GM23338 (cell line): ENCODE data around the gene GLIS2.

Experiments
- CREB1 ChIP-seq: fragments of 250-450 bp; sonication (Bioruptor Pico); IDR thresholded peaks from 2 replicates; pipeline ENCODE4 v1.5.0; 2020; ENCODE audit warnings: low read depth, mild to moderate bottlenecking, moderate library complexity
- EZH2 ChIP-seq: fragments of 200-600 bp; sonication (generic); IDR thresholded peaks from one replicate; pipeline ENCODE4 v1.8.0; 2017; ENCODE audit warnings: antibody characterized with exemption, mild to moderate bottlenecking, low read depth; ENCODE audit not compliant: unreplicated experiment
- EZH2phosphoT487 ChIP-seq: fragments of 200-600 bp; sonication (generic); IDR thresholded peaks from one replicate; pipeline ENCODE4 v1.8.1; 2018; ENCODE audit warnings: antibody characterized with exemption; ENCODE audit not compliant: unreplicated experiment
- NANOG ChIP-seq: IDR thresholded peaks from 2 replicates; pipeline ENCODE4 v1.6.1; 2016; ENCODE audit warnings: antibody characterized with exemption, borderline replicate concordance
- POLR2AphosphoS5 ChIP-seq: IDR thresholded peaks from 2 replicates; pipeline ENCODE4 v1.6.1; 2016; ENCODE audit warnings: antibody characterized with exemption, low read depth
- ZNF114 ChIP-seq: fragments of 250-450 bp; sonication (Bioruptor Pico); IDR thresholded peaks from 2 replicates; pipeline ENCODE4 v1.5.0; 2020; ENCODE audit warnings: mild to moderate bottlenecking, moderate library complexity
- TF ChIP-seq, protein P1 (sequence below): IDR thresholded peaks from one replicate; pipeline ENCODE4 v1.6.1; 2018; ENCODE audit warnings: antibody characterized with exemption; ENCODE audit not compliant: unreplicated experiment
- TF ChIP-seq, protein P2 (sequence below), 2 experiments: fragments of 200-600 bp in 1 of 2; sonication (generic) in 1 of 2; conservative IDR thresholded peaks; 2 replicates each; pipeline versions ENCODE4 v1.5.1 to v1.6.1; 2016 to 2017; ENCODE audit warnings: antibody characterized with exemption in 2 of 2, low read depth in 2 of 2, mild to moderate bottlenecking in 2 of 2, moderate library complexity in 1 of 2
- TF ChIP-seq, protein P3 (sequence below): fragments of 250-450 bp; sonication (Bioruptor Pico); IDR thresholded peaks from 2 replicates; pipeline ENCODE4 v1.5.0; 2020; ENCODE audit warnings: mild to moderate bottlenecking, moderate library complexity

DNA sequence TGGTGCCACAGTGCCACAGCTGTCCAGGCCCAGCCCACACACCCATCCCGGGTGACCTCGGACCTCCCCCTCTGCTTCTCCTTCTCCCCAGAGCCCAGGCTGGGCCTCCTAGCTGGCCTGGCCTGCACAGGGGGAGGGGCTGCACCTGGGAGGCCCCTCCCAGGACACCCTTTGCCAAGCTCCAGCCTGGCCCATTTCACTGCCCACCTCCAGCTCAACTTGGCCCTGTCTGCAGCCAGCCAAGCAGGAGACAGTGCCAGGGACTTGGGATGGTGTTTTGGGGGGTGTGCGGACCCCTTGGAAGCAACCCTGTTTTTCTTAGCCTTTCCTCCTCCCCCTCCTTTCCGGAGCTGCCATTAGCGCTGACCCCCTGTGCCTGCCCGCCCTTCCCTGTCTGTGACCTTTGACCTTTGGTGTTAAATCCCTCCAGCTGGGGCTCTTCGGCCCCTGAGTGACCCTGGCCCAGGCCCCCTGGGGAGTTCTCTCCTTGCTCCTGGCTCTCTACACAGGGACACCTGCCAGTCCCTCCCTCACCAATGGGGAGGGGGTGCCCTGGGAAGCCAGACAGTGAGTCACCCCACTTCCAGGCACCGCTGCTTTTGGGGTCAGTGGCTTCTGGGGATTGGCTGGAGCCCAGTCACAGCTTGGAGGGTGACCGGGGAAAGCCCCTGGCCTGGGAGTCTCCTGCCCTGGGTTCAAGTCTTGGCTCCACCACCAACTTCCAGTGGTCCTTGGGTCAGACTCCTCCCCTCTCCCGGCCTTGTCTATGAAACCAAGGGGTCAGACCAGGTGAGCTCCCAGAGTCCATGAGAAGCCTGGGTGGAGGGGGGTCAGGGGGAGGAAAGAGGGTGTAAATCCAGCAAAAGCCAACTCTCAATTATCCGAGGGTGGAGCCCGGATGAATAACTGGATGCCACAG is 1.9 kb downstream of the GLIS2 start:
- TF ChIP-seq, protein P1, sequence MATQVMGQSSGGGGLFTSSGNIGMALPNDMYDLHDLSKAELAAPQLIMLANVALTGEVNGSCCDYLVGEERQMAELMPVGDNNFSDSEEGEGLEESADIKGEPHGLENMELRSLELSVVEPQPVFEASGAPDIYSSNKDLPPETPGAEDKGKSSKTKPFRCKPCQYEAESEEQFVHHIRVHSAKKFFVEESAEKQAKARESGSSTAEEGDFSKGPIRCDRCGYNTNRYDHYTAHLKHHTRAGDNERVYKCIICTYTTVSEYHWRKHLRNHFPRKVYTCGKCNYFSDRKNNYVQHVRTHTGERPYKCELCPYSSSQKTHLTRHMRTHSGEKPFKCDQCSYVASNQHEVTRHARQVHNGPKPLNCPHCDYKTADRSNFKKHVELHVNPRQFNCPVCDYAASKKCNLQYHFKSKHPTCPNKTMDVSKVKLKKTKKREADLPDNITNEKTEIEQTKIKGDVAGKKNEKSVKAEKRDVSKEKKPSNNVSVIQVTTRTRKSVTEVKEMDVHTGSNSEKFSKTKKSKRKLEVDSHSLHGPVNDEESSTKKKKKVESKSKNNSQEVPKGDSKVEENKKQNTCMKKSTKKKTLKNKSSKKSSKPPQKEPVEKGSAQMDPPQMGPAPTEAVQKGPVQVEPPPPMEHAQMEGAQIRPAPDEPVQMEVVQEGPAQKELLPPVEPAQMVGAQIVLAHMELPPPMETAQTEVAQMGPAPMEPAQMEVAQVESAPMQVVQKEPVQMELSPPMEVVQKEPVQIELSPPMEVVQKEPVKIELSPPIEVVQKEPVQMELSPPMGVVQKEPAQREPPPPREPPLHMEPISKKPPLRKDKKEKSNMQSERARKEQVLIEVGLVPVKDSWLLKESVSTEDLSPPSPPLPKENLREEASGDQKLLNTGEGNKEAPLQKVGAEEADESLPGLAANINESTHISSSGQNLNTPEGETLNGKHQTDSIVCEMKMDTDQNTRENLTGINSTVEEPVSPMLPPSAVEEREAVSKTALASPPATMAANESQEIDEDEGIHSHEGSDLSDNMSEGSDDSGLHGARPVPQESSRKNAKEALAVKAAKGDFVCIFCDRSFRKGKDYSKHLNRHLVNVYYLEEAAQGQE = no peak
- TF ChIP-seq EZH2 (no peak), POLR2AphosphoS5 (no peak), CREB1 (CRISPR knock-in tag) (no peak), EZH2phosphoT487 (no peak), ZNF114 (no peak), NANOG (no peak)
- TF ChIP-seq, protein P2, sequence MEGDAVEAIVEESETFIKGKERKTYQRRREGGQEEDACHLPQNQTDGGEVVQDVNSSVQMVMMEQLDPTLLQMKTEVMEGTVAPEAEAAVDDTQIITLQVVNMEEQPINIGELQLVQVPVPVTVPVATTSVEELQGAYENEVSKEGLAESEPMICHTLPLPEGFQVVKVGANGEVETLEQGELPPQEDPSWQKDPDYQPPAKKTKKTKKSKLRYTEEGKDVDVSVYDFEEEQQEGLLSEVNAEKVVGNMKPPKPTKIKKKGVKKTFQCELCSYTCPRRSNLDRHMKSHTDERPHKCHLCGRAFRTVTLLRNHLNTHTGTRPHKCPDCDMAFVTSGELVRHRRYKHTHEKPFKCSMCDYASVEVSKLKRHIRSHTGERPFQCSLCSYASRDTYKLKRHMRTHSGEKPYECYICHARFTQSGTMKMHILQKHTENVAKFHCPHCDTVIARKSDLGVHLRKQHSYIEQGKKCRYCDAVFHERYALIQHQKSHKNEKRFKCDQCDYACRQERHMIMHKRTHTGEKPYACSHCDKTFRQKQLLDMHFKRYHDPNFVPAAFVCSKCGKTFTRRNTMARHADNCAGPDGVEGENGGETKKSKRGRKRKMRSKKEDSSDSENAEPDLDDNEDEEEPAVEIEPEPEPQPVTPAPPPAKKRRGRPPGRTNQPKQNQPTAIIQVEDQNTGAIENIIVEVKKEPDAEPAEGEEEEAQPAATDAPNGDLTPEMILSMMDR (conservative IDR thresholded peaks at IDR 0.05; ENCODE audit: low read depth in 2 of 2) = no peak
- TF ChIP-seq, protein P3, sequence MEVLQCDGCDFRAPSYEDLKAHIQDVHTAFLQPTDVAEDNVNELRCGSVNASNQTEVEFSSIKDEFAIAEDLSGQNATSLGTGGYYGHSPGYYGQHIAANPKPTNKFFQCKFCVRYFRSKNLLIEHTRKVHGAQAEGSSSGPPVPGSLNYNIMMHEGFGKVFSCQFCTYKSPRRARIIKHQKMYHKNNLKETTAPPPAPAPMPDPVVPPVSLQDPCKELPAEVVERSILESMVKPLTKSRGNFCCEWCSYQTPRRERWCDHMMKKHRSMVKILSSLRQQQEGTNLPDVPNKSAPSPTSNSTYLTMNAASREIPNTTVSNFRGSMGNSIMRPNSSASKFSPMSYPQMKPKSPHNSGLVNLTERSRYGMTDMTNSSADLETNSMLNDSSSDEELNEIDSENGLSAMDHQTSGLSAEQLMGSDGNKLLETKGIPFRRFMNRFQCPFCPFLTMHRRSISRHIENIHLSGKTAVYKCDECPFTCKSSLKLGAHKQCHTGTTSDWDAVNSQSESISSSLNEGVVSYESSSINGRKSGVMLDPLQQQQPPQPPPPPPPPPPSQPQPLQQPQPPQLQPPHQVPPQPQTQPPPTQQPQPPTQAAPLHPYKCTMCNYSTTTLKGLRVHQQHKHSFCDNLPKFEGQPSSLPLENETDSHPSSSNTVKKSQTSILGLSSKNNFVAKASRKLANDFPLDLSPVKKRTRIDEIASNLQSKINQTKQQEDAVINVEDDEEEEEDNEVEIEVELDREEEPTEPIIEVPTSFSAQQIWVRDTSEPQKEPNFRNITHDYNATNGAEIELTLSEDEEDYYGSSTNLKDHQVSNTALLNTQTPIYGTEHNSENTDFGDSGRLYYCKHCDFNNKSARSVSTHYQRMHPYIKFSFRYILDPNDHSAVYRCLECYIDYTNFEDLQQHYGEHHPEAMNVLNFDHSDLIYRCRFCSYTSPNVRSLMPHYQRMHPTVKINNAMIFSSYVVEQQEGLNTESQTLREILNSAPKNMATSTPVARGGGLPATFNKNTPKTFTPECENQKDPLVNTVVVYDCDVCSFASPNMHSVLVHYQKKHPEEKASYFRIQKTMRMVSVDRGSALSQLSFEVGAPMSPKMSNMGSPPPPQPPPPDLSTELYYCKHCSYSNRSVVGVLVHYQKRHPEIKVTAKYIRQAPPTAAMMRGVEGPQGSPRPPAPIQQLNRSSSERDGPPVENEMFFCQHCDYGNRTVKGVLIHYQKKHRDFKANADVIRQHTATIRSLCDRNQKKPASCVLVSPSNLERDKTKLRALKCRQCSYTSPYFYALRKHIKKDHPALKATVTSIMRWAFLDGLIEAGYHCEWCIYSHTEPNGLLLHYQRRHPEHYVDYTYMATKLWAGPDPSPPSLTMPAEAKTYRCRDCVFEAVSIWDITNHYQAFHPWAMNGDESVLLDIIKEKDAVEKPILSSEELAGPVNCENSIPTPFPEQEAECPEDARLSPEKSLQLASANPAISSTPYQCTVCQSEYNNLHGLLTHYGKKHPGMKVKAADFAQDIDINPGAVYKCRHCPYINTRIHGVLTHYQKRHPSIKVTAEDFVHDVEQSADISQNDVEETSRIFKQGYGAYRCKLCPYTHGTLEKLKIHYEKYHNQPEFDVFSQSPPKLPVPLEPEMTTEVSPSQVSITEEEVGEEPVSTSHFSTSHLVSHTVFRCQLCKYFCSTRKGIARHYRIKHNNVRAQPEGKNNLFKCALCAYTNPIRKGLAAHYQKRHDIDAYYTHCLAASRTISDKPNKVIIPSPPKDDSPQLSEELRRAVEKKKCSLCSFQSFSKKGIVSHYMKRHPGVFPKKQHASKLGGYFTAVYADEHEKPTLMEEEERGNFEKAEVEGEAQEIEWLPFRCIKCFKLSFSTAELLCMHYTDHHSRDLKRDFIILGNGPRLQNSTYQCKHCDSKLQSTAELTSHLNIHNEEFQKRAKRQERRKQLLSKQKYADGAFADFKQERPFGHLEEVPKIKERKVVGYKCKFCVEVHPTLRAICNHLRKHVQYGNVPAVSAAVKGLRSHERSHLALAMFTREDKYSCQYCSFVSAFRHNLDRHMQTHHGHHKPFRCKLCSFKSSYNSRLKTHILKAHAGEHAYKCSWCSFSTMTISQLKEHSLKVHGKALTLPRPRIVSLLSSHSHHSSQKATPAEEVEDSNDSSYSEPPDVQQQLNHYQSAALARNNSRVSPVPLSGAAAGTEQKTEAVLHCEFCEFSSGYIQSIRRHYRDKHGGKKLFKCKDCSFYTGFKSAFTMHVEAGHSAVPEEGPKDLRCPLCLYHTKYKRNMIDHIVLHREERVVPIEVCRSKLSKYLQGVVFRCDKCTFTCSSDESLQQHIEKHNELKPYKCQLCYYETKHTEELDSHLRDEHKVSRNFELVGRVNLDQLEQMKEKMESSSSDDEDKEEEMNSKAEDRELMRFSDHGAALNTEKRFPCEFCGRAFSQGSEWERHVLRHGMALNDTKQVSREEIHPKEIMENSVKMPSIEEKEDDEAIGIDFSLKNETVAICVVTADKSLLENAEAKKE (CRISPR knock-in tag) = no peak
